Activated CD8-positive, alpha-beta T cell treated with anti-CD3 and anti-CD28 coated beads for 36 hours (primary cell): ENCODE results near the gene ADAM33. TPM values are rescaled to one million over a fixed set of nuclear protein-coding genes. Genes with fewer than 3 reads are reported as not detected.

Experiments used
- ATAC-seq: fragments of 200-7000 bp; cut with Tn5 transposase; one replicate; pipeline ENCODE4 v1.10.0; 2021; ENCODE audit warnings: mild to moderate bottlenecking, moderate library complexity
- CTCF ChIA-PET: fragments of 350-600 bp; sonication (Branson Sonifier 250); formaldehyde crosslinking; loops from one replicate; lab custom pipeline; 2021; ENCODE audit warnings: antibody characterized with exemption; lab: Charles Lee
- POLR2A ChIA-PET: fragments of 350-600 bp; sonication (Branson Sonifier 250); formaldehyde crosslinking; loops from one replicate; lab custom pipeline; 2021; ENCODE audit warnings: antibody characterized with exemption; lab: Charles Lee
- DNase-seq: peaks from one replicate; pipeline ENCODE4 v3.0.0-alpha.2; 2020
- H3K27ac Mint-ChIP-seq: one replicate; pipeline ENCODE4 v1.8.0; 2021; ENCODE audit warnings: mild to moderate bottlenecking, mixed read lengths
- H3K27me3 Mint-ChIP-seq: one replicate; pipeline ENCODE4 v1.8.0; 2021; ENCODE audit warnings: mixed read lengths
- H3K36me3 Mint-ChIP-seq: one replicate; pipeline ENCODE4 v1.8.0; 2021; ENCODE audit warnings: low read depth, mixed read lengths
- H3K4me1 Mint-ChIP-seq: one replicate; pipeline ENCODE4 v1.8.0; 2021; ENCODE audit warnings: low read depth, mixed read lengths
- H3K4me3 Mint-ChIP-seq: one replicate; pipeline ENCODE4 v1.8.0; 2021; ENCODE audit warnings: mild to moderate bottlenecking, moderate library complexity, mixed read lengths
- H3K9me3 Mint-ChIP-seq: one replicate; pipeline ENCODE4 v1.8.0; 2021; ENCODE audit warnings: mixed read lengths
- CTCF ChIP-seq: fragments of 200-600 bp; IDR thresholded peaks from one replicate; pipeline ENCODE4 v1.8.0; 2022; ENCODE audit warnings: antibody characterized with exemption, mild to moderate bottlenecking
- intact Hi-C: fragments of 100-400 bp; cut with micrococcal nuclease; formaldehyde crosslinking; loops from one replicate; pipeline ENCODE4 v1.10.0; 2022
- total RNA-seq, 2 experiments: library from RNA; stranded (reverse); gene quantifications; one replicate each; pipeline ENCODE4 v1.2.3, GENCODE V29; 2021

ADAM33 gene
- total RNA-seq, 2 experiments from 2014 or later: not detected

- CTCF ChIA-PET: interaction anchor here (1.0 to 1.6 kb wide), 3 partner anchors 14 to 129 kb away, joined by 3 to 5 read pairs (median 5); no protein-coding TSS in a partner anchor
- ATAC-seq (no peak), DNase-seq (no peak)
- Mint-ChIP-seq H3K27ac (no peak overlapping the region), H3K27me3 (no peaks in the 10 kb centered on the region), H3K4me1 (no peaks in the 10 kb centered on the region), H3K36me3 (no peaks in the 10 kb centered on the region), H3K9me3 (no peaks in the 10 kb centered on the region), H3K4me3 (no peak overlapping the region)
- intact Hi-C loops: no loop called here
- POLR2A ChIA-PET: interaction anchor here (1.4 kb wide), 1 partner anchor 78 kb away, joined by 3 read pairs; no protein-coding TSS in a partner anchor
- no peak for TF ChIP-seq CTCF
Observed at GRCh38 chr20:3691306-3691705, 9.5 kb upstream of the ADAM33 start.

- TF ChIP-seq CTCF: no peak
- H3K27me3 Mint-ChIP-seq: peaks cover under 1% of the 10 kb centered on the region
- H3K27ac Mint-ChIP-seq: no peak overlapping the region
- intact Hi-C loops: no loop called here
- DNase-seq (no peak), ATAC-seq (no peak)
- H3K9me3 Mint-ChIP-seq: no peaks in the 10 kb centered on the region
- H3K36me3 Mint-ChIP-seq: no peaks in the 10 kb centered on the region
- no peaks in the 10 kb centered on the region for H3K4me1 Mint-ChIP-seq
- ChIA-PET CTCF (interaction anchor here (1.2 to 1.6 kb wide), 2 partner anchors 13 to 20 kb away, joined by 5 read pairs; no protein-coding TSS in a partner anchor), POLR2A (no interaction called here)
- no peak overlapping the region for H3K4me3 Mint-ChIP-seq
Observed at GRCh38 chr20:3690413-3690812, 8.6 kb upstream of the ADAM33 start.

- Mint-ChIP-seq H3K27me3 (peaks cover 2% of the 10 kb centered on the region), H3K36me3 (no peaks in the 10 kb centered on the region), H3K4me1 (no peaks in the 10 kb centered on the region), H3K9me3 (no peaks in the 10 kb centered on the region), H3K4me3 (no peak overlapping the region), H3K27ac (no peak overlapping the region)
- POLR2A ChIA-PET: interaction anchor here (0.5 kb wide), 1 partner anchor 455 kb away, joined by 3 read pairs; no protein-coding TSS in a partner anchor
- ATAC-seq: no peak
- CTCF ChIA-PET: no interaction called here
- TF ChIP-seq CTCF: no peak
- intact Hi-C loops: no loop called here
- DNase-seq: no peak
Observed at GRCh38 chr20:3689978-3690377, 8.2 kb upstream of the ADAM33 start.

- Mint-ChIP-seq H3K4me3 (no peak overlapping the region), H3K9me3 (no peaks in the 10 kb centered on the region), H3K36me3 (no peaks in the 10 kb centered on the region), H3K27ac (no peak overlapping the region), H3K27me3 (peaks cover 10% of the 10 kb centered on the region), H3K4me1 (no peaks in the 10 kb centered on the region)
- POLR2A ChIA-PET: interaction anchor here (0.6 to 1.2 kb wide), 2 partner anchors 17 to 38 kb away, joined by 3 to 4 read pairs; no protein-coding TSS in a partner anchor
- CTCF ChIA-PET: interaction anchor here (1.6 to 2.8 kb wide), 3 partner anchors 9 to 23 kb away, joined by 5 to 13 read pairs (median 8); no protein-coding TSS in a partner anchor
- intact Hi-C loops: no loop called here
- DNase-seq: no peak
- no peak for ATAC-seq
- no peak for TF ChIP-seq CTCF
Observed at GRCh38 chr20:3687655-3688054, 5.8 kb upstream of the ADAM33 start.

GRCh38 chr20:3686867-3687321 lies 5.1 kb upstream of the ADAM33 start:
- no peaks in the 10 kb centered on the region for H3K36me3 Mint-ChIP-seq
- CTCF ChIA-PET: interaction anchor here (1.6 to 2.8 kb wide), 3 partner anchors 9 to 24 kb away, joined by 5 to 13 read pairs (median 8); no protein-coding TSS in a partner anchor
- ATAC-seq (no peak), DNase-seq (no peak)
- H3K4me3 Mint-ChIP-seq: no peak overlapping the region
- POLR2A ChIA-PET: interaction anchor here (0.5 to 1.6 kb wide), 4 partner anchors 17 to 60 kb away, joined by 3 to 4 read pairs (median 3); no protein-coding TSS in a partner anchor
- no peaks in the 10 kb centered on the region for H3K4me1 Mint-ChIP-seq
- no peaks in the 10 kb centered on the region for H3K9me3 Mint-ChIP-seq
- no peak overlapping the region for H3K27ac Mint-ChIP-seq
- intact Hi-C loops: no loop called here
- TF ChIP-seq CTCF: no peak
- H3K27me3 Mint-ChIP-seq: peaks cover 14% of the 10 kb centered on the region
